ENCODE results near the gene C1orf226. TPM values are rescaled to one million over a fixed set of nuclear protein-coding genes. Genes with fewer than 3 reads are reported as not detected.

The C1orf226 gene
- total and polyA plus RNA-seq, 9 of the 15 experiments (the other 6 are each of a cell fraction or from before 2014, with no cell fraction given): 0.10 to 1.4 (median 0.47) TPM

DNA sequence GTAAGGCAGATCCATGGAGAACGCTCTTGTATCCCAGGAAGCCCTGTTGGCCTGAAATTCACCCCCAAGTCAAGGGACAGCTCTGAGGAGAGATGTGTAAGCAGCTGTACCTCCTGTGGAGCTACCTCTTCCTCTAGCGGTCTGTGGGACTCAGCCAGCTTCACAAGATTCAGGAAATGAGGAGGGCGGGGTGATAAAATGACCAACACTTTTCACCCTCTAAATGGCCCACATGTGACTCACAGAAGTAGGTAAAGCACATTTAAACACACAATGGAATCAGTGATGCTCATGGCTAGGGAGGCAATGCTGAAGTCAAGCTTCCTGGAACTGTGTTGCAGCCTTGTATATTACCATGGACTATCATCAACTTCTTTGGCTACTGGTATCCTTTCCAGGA, 30.5 kb downstream of the C1orf226 start, which contains the start of gene SH2D1B:
SH2D1B (minus strand) TSS at position 135 of the 400 bp plus-strand sequence; CDS start at position 15, 120 bp downstream.
- Histone ChIP-seq H3K27me3 (ENCODE audit: control insufficient read depth in 2 of 2, insufficient read depth in 2 of 2, low read length in 2 of 2) (no peaks in the 10 kb centered on the region), H3K4me2 (ENCODE audit: insufficient read depth, low read length) (peak within 1 kb of the TSS; percentile 68), H4K20me1 (replicated peaks; ENCODE audit: control insufficient read depth, insufficient read depth, low read length) (no peaks in the 10 kb centered on the region), H3K4me1 (replicated peaks in 1 of 2; ENCODE audit: control insufficient read depth in 2 of 2, insufficient read depth in 2 of 2, low read length in 2 of 2) (peaks cover 0 to 35% of the 10 kb centered on the region in 2 experiments; a peak in 3 of 5 replicates), H3K9me3 (replicated peaks; ENCODE audit: control insufficient read depth, insufficient read depth, low read depth, low read length) (no peaks in the 10 kb centered on the region), H3K9ac (ENCODE audit: insufficient read depth in 1 of 2, low read depth in 2 of 2, low read length in 2 of 2) (peak within 1 kb of the TSS in 1 of 2 experiments; percentile 3; a peak in 2 of 4 replicates), H3K9me1 (ENCODE audit: control insufficient read depth, insufficient read depth, low read length) (no peaks in the 10 kb centered on the region), H3K79me2 (ENCODE audit: control insufficient read depth, insufficient read depth, low read length) (no peaks in the 10 kb centered on the region), H3K4me3 (no peak within 1 kb of the TSS), H2AFZ (ENCODE audit: low read depth, low read length) (peak within 1 kb of the TSS; percentile 89), H3K27ac (ENCODE audit: extremely low read depth, low read depth, low read length) (peak within 1 kb of the TSS; percentile 8; the same call in 1 of the 3 replicates), H3K36me3 (ENCODE audit: control insufficient read depth, insufficient read depth, low read length) (no peaks in the 10 kb centered on the region)
- DNase-seq (ENCODE audit: extremely low read depth in 1 of 4, low spot score in 3 of 4) (peak in 2 of 4 experiments; percentile 68 to 73), FAIRE-seq (peak; percentile 63), ATAC-seq (peak; percentile 76)
- CTCF ChIA-PET (ENCODE audit: low intra/inter-chr PET ratio): no interaction called here
- POLR2A ChIA-PET: no interaction called here
- intact Hi-C loops (cut with micrococcal nuclease): no loop called here
- 25% methylated on average over 3 of the region's 3 CpGs for WGBS (ENCODE audit: insufficient coverage, low coverage, missing lambda C conversion rate)
- no TSS peak for BruUV-seq (replicated peaks)
- in situ Hi-C loops (cut with MboI): no loop called here
- TF ChIP-seq ZNF197 (CRISPR knock-in tag; IDR thresholded peaks at IDR 0.05; ENCODE audit: low read depth) (no peak), ZNF445 (CRISPR knock-in tag; IDR thresholded peaks at IDR 0.05; ENCODE audit: low read depth) (no peak), MEF2A (IDR thresholded peaks at IDR 0.05; ENCODE audit: control insufficient read depth, low read depth, low read length) (no peak), ETV5 (CRISPR knock-in tag; IDR thresholded peaks at IDR 0.05; ENCODE audit: low read depth) (peak; percentile 48; the same call in 1 of the 2 replicates), ZNF24 (IDR thresholded peaks at IDR 0.05) (0 out of 2 replicates have a peak, but pooled peaks have one; percentile 22), ELF2 (CRISPR knock-in tag; IDR thresholded peaks at IDR 0.05) (no peak), TAF1 (IDR thresholded peaks at IDR 0.05; ENCODE audit: control insufficient read depth, extremely low read depth, insufficient read depth, low read length, severe bottlenecking) (peak; percentile 21), L3MBTL2 (IDR thresholded peaks at IDR 0.05) (0 out of 2 replicates have a peak, but pooled peaks have one; percentile 11)
- TF ChIP-seq, protein P1, sequence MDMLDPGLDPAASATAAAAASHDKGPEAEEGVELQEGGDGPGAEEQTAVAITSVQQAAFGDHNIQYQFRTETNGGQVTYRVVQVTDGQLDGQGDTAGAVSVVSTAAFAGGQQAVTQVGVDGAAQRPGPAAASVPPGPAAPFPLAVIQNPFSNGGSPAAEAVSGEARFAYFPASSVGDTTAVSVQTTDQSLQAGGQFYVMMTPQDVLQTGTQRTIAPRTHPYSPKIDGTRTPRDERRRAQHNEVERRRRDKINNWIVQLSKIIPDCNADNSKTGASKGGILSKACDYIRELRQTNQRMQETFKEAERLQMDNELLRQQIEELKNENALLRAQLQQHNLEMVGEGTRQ (CRISPR knock-in tag; IDR thresholded peaks at IDR 0.05): no peak
- TF ChIP-seq, protein P2, sequence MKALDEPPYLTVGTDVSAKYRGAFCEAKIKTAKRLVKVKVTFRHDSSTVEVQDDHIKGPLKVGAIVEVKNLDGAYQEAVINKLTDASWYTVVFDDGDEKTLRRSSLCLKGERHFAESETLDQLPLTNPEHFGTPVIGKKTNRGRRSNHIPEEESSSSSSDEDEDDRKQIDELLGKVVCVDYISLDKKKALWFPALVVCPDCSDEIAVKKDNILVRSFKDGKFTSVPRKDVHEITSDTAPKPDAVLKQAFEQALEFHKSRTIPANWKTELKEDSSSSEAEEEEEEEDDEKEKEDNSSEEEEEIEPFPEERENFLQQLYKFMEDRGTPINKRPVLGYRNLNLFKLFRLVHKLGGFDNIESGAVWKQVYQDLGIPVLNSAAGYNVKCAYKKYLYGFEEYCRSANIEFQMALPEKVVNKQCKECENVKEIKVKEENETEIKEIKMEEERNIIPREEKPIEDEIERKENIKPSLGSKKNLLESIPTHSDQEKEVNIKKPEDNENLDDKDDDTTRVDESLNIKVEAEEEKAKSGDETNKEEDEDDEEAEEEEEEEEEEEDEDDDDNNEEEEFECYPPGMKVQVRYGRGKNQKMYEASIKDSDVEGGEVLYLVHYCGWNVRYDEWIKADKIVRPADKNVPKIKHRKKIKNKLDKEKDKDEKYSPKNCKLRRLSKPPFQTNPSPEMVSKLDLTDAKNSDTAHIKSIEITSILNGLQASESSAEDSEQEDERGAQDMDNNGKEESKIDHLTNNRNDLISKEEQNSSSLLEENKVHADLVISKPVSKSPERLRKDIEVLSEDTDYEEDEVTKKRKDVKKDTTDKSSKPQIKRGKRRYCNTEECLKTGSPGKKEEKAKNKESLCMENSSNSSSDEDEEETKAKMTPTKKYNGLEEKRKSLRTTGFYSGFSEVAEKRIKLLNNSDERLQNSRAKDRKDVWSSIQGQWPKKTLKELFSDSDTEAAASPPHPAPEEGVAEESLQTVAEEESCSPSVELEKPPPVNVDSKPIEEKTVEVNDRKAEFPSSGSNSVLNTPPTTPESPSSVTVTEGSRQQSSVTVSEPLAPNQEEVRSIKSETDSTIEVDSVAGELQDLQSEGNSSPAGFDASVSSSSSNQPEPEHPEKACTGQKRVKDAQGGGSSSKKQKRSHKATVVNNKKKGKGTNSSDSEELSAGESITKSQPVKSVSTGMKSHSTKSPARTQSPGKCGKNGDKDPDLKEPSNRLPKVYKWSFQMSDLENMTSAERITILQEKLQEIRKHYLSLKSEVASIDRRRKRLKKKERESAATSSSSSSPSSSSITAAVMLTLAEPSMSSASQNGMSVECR (CRISPR knock-in tag; IDR thresholded peaks at IDR 0.05): no peak
- TF ChIP-seq, protein P3, sequence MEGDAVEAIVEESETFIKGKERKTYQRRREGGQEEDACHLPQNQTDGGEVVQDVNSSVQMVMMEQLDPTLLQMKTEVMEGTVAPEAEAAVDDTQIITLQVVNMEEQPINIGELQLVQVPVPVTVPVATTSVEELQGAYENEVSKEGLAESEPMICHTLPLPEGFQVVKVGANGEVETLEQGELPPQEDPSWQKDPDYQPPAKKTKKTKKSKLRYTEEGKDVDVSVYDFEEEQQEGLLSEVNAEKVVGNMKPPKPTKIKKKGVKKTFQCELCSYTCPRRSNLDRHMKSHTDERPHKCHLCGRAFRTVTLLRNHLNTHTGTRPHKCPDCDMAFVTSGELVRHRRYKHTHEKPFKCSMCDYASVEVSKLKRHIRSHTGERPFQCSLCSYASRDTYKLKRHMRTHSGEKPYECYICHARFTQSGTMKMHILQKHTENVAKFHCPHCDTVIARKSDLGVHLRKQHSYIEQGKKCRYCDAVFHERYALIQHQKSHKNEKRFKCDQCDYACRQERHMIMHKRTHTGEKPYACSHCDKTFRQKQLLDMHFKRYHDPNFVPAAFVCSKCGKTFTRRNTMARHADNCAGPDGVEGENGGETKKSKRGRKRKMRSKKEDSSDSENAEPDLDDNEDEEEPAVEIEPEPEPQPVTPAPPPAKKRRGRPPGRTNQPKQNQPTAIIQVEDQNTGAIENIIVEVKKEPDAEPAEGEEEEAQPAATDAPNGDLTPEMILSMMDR (IDR thresholded peaks at IDR 0.05 in 2 of 3, conservative IDR thresholded peaks at IDR 0.05 in 1 of 3; ENCODE audit: insufficient read depth in 2 of 3, low read depth in 1 of 3, low read length in 3 of 3): 0 out of 6 replicates have a peak, but pooled peaks of 1 of the 3 experiments have one; percentile 6
